CD4-positive, alpha-beta T cell treated with Interleukin-6 for 4 hours (primary cell): ENCODE measurements around the gene RNF44.

ENCODE experiments used
- DNase-seq: peaks from one replicate; pipeline ENCODE4 v3.0.0-alpha.2; 2020; ENCODE audit warnings: mixed read lengths

The RNF44 gene

GRCh38 chr5:176534640-176535039 lies 2.6 kb downstream of the RNF44 start:
- DNase-seq = no peak

- peak; percentile 72 for DNase-seq
Measured at GRCh38 chr5:176533894-176534611, 3.1 kb downstream of the RNF44 start.

GRCh38 chr5:176533390-176533789 lies 3.8 kb downstream of the RNF44 start:
- peak; percentile 60 for DNase-seq

GRCh38 chr5:176532795-176533194 lies 4.4 kb downstream of the RNF44 start:
- no peak for DNase-seq

GRCh38 chr5:176531902-176532493 lies 5.2 kb downstream of the RNF44 start:
- no peak for DNase-seq

- peak; percentile 35 for DNase-seq
Measured at GRCh38 chr5:176530983-176531901, 6.0 kb downstream of the RNF44 start.

- DNase-seq = peak; percentile 22
Measured at GRCh38 chr5:176530393-176530982, 6.7 kb downstream of the RNF44 start.

- DNase-seq = peak; percentile 79
Measured at GRCh38 chr5:176529741-176530141, 7.5 kb downstream of the RNF44 start.

GRCh38 chr5:176529116-176529740 lies 8.0 kb downstream of the RNF44 start:
- DNase-seq = no peak

GRCh38 chr5:176528761-176529115 lies 8.5 kb downstream of the RNF44 start:
- DNase-seq = no peak

- DNase-seq = no peak
Measured at GRCh38 chr5:176528301-176528700, 8.9 kb downstream of the RNF44 start.

- no peak for DNase-seq
Measured at GRCh38 chr5:176527246-176528222, 9.7 kb downstream of the RNF44 start.

- no peak for DNase-seq
Measured at GRCh38 chr5:176526462-176526861, 10.7 kb downstream of the RNF44 start.

GRCh38 chr5:176525677-176526076 lies 11.5 kb downstream of the RNF44 start:
- no peak for DNase-seq

- no peak for DNase-seq
Measured at GRCh38 chr5:176524987-176525386, 12.2 kb downstream of the RNF44 start.

GRCh38 chr5:176524138-176524537 lies 13.1 kb downstream of the RNF44 start:
- no peak for DNase-seq

GRCh38 chr5:176521699-176522263 lies 15.4 kb downstream of the RNF44 start:
- no peak for DNase-seq

- no peak for DNase-seq
Measured at GRCh38 chr5:176521286-176521685, 15.9 kb downstream of the RNF44 start.

GRCh38 chr5:176519810-176520720 lies 17.1 kb downstream of the RNF44 start:
- DNase-seq = no peak

- no peak for DNase-seq
Measured at GRCh38 chr5:176517053-176517661, 20.0 kb downstream of the RNF44 start.
